Ovary (tissue), 9 donors: Measurements from ENCODE around the gene RGS6. TPM values are rescaled to one million over a fixed set of nuclear protein-coding genes. Genes with fewer than 3 reads are reported as not detected.

Source experiments
- DNase-seq, 5 donors: peaks; one replicate each; pipeline ENCODE4 v3.0.0-alpha.2; 2019 to 2020
- H3K27ac ChIP-seq, 2 donors: fragments of 200-600 bp; one replicate each; pipeline versions ENCODE4 v1.5.1 to v1.8.0; 2019 to 2022
- H3K27me3 ChIP-seq: fragments of 200-600 bp; one replicate; pipeline ENCODE4 v1.8.0; 2022
- H3K36me3 ChIP-seq: fragments of 200-600 bp; sonication (generic); one replicate; pipeline ENCODE4 v1.5.1; 2019
- H3K4me1 ChIP-seq: one replicate; pipeline ENCODE4 v1.8.1; 2013; ENCODE audit warnings: mild to moderate bottlenecking, moderate library complexity; ENCODE audit not compliant: insufficient read depth
- H3K4me3 ChIP-seq: fragments of 200-600 bp; sonication (generic); one replicate; pipeline ENCODE4 v1.5.1; 2017
- H3K9me3 ChIP-seq, 2 donors: fragments of 200-600 bp in 1 of 2; sonication (generic) in 1 of 2; one replicate each; pipeline versions ENCODE4 v1.5.1 to v1.8.1; 2013 to 2019; ENCODE audit warnings: mild to moderate bottlenecking in 1 of 2, moderate library complexity in 1 of 2
- EP300 ChIP-seq: sonication (generic); formaldehyde crosslinking; IDR thresholded peaks from one replicate; pipeline ENCODE4 v1.6.1; 2017; ENCODE audit warnings: antibody characterized with exemption
- POLR2A ChIP-seq: fragments of 450-650 bp; IDR thresholded peaks from one replicate; pipeline ENCODE4 v1.6.1; 2017; ENCODE audit warnings: antibody characterized with exemption, mild to moderate bottlenecking, moderate library complexity
- WGBS, 3 donors: extraction: QIAGEN DNeasy Blood & Tissue Kit in 1 of 3; methylation state at CpG; one replicate each; pipeline versions ENCODE4 v1.1.5 to v1.1.7; 2013 to 2017; 5-methylcytosine and 5-hydroxymethylcytosine counted together
- intact Hi-C, 4 donors: fragments of 100-400 bp; cut with DNase I; formaldehyde crosslinking; loops; one replicate each; pipeline versions ENCODE4 v1.11.0 to v1.15.1; 2022 to 2023
- polyA plus RNA-seq, 2 donors: library from polyadenylated mRNA; stranded (reverse); fragments of 200-250 nt in 1 of 2; fragments of 350-450 nt in 1 of 2; fragmentation: Illumina TruSeq in 1 of 2; extraction: RNeasy Lipid Tissue Mini Kit (QIAGEN cat#74804) in 1 of 2; gene quantifications; one replicate each; pipeline ENCODE4 v1.2.3, GENCODE V29; 2013 to 2014
- total RNA-seq, 7 donors: library from RNA; depleted of rRNA in 2 of 7; stranded (reverse); fragments of >200 nt in 2 of 7; fragmentation: NEBNext Ultra II Directional in 3 of 7; extraction: Animal tissue kit (Norgen Biotek cat#: 25700) in 3 of 7; gene quantifications; one replicate each; pipeline versions ENCODE4 v1.1.0 to v1.2.4, GENCODE V29; 2016 to 2023
- TF ChIP-seq, protein P1 (sequence below), 3 donors: fragments of 450-650 bp in 2 of 3; fragments of 200-600 bp in 1 of 3; IDR thresholded peaks; one replicate each; pipeline versions ENCODE4 v1.5.1 to v1.8.0; 2016 to 2022; ENCODE audit warnings: antibody characterized with exemption in 3 of 3, mild to moderate bottlenecking in 1 of 3
- donor health status: DM: no; HTN: no; CAD: no; lungs with moderate emphysema.
- donor health status: DM: no; HTN: no; CAD: no.
- donor health status: Bipolar disorder and iron deficiency.
- donor health status: DM: yes; HTN: yes; CAD: no.
- donor health status: DM: no; HTN: no; CAD: no.
- donor health status: DM: yes; HTN: yes; CAD: no.

Gene RGS6
- total and polyA plus RNA-seq, 9 donors: 0.53 to 6.9 (median 1.1) TPM

DNA sequence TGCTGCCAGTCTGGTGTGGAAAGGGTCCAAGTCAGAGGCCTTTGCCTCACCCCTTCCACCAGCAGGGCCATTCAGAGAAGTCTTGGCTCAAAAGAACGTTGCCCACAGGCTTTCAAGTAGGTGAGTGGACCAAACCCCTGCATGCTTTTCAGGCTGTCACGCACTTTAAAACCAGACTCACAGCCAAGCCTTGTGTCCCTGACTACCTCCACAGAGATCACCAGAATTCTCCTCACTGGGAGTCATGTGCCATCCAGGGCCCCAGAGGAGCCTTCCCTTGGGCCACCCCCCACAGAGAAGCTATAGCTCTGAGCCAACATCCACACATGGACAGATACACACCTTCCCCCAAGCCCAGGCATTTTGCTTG is 678.6 kb downstream of the RGS6 start:
- Histone ChIP-seq H3K4me3 (no peak overlapping the region), H3K36me3 (no peaks in the 10 kb centered on the region)
- WGBS, 3 donors: 72 to 85% (median 85%) methylated on average over 2 of the region's 2 CpGs

DNA sequence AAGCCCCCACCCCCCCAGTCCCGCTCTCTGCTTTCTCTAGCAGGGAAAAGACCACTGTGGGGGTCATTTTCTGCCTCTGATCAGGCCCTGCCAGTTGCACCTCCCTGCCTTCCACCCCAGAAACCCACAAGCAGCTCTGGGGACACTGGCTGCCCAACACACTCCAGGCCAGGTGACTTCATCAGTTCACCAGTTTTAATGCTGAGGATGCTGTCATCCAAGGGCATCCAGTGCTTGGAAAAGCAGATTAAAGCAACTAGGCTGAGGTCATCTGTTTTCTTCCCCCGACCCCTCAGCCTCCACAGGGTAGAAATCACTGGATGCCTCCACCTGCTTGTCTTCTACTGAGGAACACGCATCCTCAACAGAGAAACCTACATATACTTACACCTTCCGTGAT is 679.3 kb downstream of the RGS6 start:
- no peak for TF ChIP-seq EP300
- TF ChIP-seq, protein P1, sequence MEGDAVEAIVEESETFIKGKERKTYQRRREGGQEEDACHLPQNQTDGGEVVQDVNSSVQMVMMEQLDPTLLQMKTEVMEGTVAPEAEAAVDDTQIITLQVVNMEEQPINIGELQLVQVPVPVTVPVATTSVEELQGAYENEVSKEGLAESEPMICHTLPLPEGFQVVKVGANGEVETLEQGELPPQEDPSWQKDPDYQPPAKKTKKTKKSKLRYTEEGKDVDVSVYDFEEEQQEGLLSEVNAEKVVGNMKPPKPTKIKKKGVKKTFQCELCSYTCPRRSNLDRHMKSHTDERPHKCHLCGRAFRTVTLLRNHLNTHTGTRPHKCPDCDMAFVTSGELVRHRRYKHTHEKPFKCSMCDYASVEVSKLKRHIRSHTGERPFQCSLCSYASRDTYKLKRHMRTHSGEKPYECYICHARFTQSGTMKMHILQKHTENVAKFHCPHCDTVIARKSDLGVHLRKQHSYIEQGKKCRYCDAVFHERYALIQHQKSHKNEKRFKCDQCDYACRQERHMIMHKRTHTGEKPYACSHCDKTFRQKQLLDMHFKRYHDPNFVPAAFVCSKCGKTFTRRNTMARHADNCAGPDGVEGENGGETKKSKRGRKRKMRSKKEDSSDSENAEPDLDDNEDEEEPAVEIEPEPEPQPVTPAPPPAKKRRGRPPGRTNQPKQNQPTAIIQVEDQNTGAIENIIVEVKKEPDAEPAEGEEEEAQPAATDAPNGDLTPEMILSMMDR (IDR thresholded peaks at IDR 0.05): no peak
- TF ChIP-seq POLR2A: no peak
- H3K27ac ChIP-seq: no peak overlapping the region
- no peak for DNase-seq
- intact Hi-C loops: no loop called here
- no peaks in the 10 kb centered on the region for H3K9me3 ChIP-seq
- H3K36me3 ChIP-seq: no peaks in the 10 kb centered on the region
- H3K4me1 ChIP-seq: peaks cover 15% of the 10 kb centered on the region
- WGBS, 3 donors: 94 to 98% (median 96%) methylated on average over 4 of the region's 4 CpGs
- H3K4me3 ChIP-seq: no peak overlapping the region
- no peaks in the 10 kb centered on the region for H3K27me3 ChIP-seq

More for the DNA sequence above, 678.6 kb downstream of the RGS6 start:
- Histone ChIP-seq H3K4me1 (peaks cover 15% of the 10 kb centered on the region), H3K9me3 (no peaks in the 10 kb centered on the region), H3K27ac (no peak overlapping the region), H3K27me3 (no peaks in the 10 kb centered on the region)
- TF ChIP-seq POLR2A: no peak
- TF ChIP-seq EP300: no peak
- TF ChIP-seq, protein P1 (IDR thresholded peaks at IDR 0.05): no peak
- DNase-seq: no peak
- intact Hi-C loops: no loop called here

DNA sequence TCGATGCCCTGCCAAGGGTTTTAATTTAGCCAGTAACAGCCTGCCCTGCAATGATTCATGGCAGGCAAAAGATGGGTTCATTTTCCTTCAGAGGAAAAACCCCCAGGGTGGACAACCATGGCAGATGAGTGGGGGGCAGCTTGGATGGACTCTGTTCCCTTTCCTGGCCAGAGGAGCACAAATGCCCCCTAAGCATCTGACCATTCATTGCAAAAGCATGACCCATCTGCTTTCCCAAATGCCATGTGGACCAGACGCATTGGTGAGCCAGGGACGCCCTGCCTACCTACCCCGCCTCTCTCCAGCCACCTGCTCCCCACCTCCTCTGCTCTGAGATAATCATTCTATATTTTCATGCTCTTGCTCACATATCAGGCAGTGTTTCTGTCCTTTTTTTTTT is 679.8 kb downstream of the RGS6 start:
- Histone ChIP-seq H3K27ac (no peak overlapping the region), H3K9me3 (no peaks in the 10 kb centered on the region), H3K36me3 (no peaks in the 10 kb centered on the region), H3K27me3 (no peaks in the 10 kb centered on the region), H3K4me3 (no peak overlapping the region), H3K4me1 (peaks cover 16% of the 10 kb centered on the region)
- intact Hi-C loops: no loop called here
- TF ChIP-seq, protein P1 (IDR thresholded peaks at IDR 0.05): no peak
- TF ChIP-seq EP300 (no peak), POLR2A (no peak)
- WGBS, 3 donors: 88 to 97% (median 94%) methylated on average over 4 of the region's 4 CpGs
- no peak for DNase-seq

DNA sequence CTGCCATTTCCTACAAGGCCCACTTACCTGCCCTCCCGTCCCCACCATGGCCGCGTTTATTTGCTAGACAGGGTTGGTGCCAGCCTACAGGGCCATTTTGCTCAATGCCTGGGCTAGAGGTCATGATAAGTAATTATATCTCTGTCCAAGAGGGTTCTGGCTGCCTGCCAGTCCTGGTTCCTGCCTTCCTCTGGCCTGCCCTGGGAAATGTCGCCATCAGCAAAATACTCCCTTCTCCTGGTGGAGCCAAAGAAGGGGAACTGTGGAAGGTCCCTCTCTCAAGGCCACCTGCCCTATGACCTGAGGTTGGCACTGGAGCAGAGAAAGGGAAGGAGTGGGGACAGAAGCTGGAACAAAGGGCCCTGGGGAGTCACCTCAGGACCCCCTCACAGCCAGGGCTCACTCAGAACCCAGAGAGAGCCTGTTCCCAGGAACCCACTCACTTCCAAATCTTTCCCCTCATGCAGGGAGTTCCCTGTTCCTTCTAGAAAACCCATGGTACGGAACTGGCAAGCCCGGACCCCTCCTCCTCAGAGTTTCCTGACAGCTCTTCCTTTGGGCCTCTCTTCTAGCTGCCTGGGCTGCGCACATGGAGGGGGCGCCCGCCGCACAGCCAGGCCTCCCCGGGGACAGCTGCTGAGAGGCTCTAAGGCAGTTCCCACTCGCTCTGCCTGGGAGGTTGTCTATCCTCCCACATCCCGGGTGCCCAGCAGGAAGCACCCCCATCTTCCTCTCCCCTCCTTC is 681.2 kb downstream of the RGS6 start:
- H3K27me3 ChIP-seq: no peaks in the 10 kb centered on the region
- H3K27ac ChIP-seq: no peak overlapping the region
- 54 to 58% (median 57%) methylated on average over 13 of the region's 13 CpGs for WGBS, 3 donors
- H3K4me1 ChIP-seq: peaks cover 21% of the 10 kb centered on the region
- intact Hi-C loops: no loop called here
- no peaks in the 10 kb centered on the region for H3K9me3 ChIP-seq
- peak; percentile 50 to 70 (median 59) for DNase-seq
- no peaks in the 10 kb centered on the region for H3K36me3 ChIP-seq
- TF ChIP-seq POLR2A: no peak
- TF ChIP-seq, protein P1 (IDR thresholded peaks at IDR 0.05): no peak
- TF ChIP-seq EP300: no peak
- no peak overlapping the region for H3K4me3 ChIP-seq
